Measurements from ENCODE around the gene NPM3.

DNA sequence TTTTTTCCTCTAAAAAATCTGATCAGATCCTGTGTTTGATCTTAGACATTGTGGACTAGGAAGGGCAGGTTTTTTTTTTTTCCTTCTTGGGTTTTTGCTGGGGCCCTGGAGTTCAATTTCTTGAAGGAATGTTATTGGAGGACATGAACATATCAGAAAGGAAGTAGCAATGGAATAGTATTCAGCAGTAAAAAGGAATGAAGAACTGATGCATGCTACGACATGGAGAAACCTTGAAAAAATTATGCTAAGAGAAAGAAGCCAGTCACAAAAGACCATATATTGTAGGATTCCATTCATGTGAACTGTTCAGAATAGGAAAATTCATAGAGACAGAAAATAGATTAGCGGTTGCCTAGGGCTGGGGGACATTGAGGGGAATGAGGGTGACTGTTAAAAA is 41.3 kb downstream of the NPM3 start:
- TF ChIP-seq, protein P1, sequence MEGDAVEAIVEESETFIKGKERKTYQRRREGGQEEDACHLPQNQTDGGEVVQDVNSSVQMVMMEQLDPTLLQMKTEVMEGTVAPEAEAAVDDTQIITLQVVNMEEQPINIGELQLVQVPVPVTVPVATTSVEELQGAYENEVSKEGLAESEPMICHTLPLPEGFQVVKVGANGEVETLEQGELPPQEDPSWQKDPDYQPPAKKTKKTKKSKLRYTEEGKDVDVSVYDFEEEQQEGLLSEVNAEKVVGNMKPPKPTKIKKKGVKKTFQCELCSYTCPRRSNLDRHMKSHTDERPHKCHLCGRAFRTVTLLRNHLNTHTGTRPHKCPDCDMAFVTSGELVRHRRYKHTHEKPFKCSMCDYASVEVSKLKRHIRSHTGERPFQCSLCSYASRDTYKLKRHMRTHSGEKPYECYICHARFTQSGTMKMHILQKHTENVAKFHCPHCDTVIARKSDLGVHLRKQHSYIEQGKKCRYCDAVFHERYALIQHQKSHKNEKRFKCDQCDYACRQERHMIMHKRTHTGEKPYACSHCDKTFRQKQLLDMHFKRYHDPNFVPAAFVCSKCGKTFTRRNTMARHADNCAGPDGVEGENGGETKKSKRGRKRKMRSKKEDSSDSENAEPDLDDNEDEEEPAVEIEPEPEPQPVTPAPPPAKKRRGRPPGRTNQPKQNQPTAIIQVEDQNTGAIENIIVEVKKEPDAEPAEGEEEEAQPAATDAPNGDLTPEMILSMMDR (IDR thresholded peaks at IDR 0.05; ENCODE audit: insufficient read depth, low read length), result no peak
- TF ChIP-seq POLR2AphosphoS5 (IDR thresholded peaks at IDR 0.05; ENCODE audit: low read depth) (no peak), GABPA (IDR thresholded peaks at IDR 0.05; ENCODE audit: low read depth) (no peak)
- TF ChIP-seq, protein P2, sequence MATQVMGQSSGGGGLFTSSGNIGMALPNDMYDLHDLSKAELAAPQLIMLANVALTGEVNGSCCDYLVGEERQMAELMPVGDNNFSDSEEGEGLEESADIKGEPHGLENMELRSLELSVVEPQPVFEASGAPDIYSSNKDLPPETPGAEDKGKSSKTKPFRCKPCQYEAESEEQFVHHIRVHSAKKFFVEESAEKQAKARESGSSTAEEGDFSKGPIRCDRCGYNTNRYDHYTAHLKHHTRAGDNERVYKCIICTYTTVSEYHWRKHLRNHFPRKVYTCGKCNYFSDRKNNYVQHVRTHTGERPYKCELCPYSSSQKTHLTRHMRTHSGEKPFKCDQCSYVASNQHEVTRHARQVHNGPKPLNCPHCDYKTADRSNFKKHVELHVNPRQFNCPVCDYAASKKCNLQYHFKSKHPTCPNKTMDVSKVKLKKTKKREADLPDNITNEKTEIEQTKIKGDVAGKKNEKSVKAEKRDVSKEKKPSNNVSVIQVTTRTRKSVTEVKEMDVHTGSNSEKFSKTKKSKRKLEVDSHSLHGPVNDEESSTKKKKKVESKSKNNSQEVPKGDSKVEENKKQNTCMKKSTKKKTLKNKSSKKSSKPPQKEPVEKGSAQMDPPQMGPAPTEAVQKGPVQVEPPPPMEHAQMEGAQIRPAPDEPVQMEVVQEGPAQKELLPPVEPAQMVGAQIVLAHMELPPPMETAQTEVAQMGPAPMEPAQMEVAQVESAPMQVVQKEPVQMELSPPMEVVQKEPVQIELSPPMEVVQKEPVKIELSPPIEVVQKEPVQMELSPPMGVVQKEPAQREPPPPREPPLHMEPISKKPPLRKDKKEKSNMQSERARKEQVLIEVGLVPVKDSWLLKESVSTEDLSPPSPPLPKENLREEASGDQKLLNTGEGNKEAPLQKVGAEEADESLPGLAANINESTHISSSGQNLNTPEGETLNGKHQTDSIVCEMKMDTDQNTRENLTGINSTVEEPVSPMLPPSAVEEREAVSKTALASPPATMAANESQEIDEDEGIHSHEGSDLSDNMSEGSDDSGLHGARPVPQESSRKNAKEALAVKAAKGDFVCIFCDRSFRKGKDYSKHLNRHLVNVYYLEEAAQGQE (IDR thresholded peaks at IDR 0.05; ENCODE audit: insufficient replicate concordance, low read depth), result no peak
